ENCODE measurements around the gene UBAC2. TPM values are rescaled to one million over a fixed set of nuclear protein-coding genes. Genes with fewer than 3 reads are reported as not detected.
A peak's percentile ranks its signal among the peaks of the same experiment; 100 is the strongest.

UBAC2 gene
- total and polyA plus RNA-seq, 2 experiments from 2014 or later = 71.2 to 130 TPM

DNA sequence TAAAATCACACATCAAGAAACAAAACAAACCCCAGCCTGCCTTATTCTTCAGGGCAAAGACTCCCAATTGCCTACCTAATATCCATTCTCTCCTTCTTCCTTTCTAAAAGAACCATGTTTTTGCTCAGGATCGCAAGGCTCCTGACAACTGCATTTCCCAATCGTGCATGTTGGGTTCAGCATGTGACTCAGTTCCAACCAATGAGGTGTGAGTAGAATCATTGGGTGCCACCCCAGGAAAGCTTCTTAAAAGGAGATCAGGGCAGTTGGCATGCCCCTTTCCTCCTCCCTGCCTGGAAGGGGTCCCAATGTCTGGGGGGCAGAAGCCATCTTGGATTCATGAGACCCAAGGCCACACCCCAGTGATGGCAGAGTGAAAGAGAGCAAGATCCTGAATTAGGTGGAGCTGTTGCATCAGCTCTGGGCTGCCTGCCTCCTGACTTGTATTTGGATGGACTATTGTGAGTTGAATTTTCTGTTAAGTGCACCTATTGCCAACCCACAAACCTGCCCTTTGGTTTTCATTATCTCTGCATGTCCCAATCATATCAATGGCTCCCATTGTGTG, 26.0 kb upstream of the UBAC2 start:
- no peak overlapping the region for H3K4me3 ChIP-seq
- H3K27ac ChIP-seq = no peak overlapping the region
- TF ChIP-seq, protein P1, sequence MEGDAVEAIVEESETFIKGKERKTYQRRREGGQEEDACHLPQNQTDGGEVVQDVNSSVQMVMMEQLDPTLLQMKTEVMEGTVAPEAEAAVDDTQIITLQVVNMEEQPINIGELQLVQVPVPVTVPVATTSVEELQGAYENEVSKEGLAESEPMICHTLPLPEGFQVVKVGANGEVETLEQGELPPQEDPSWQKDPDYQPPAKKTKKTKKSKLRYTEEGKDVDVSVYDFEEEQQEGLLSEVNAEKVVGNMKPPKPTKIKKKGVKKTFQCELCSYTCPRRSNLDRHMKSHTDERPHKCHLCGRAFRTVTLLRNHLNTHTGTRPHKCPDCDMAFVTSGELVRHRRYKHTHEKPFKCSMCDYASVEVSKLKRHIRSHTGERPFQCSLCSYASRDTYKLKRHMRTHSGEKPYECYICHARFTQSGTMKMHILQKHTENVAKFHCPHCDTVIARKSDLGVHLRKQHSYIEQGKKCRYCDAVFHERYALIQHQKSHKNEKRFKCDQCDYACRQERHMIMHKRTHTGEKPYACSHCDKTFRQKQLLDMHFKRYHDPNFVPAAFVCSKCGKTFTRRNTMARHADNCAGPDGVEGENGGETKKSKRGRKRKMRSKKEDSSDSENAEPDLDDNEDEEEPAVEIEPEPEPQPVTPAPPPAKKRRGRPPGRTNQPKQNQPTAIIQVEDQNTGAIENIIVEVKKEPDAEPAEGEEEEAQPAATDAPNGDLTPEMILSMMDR (IDR thresholded peaks at IDR 0.05; ENCODE audit: low read depth, low read length) = no peak
- DNase-seq (ENCODE audit: low read depth in 1 of 2, low spot score in 1 of 2) = no peak
- no peaks in the 10 kb centered on the region for H3K27me3 ChIP-seq
- H3K9me3 ChIP-seq (ENCODE audit: low read depth) = no peaks in the 10 kb centered on the region
- H3K4me1 ChIP-seq (ENCODE audit: low read depth) = no peaks in the 10 kb centered on the region
- no peaks in the 10 kb centered on the region for H3K36me3 ChIP-seq

DNA sequence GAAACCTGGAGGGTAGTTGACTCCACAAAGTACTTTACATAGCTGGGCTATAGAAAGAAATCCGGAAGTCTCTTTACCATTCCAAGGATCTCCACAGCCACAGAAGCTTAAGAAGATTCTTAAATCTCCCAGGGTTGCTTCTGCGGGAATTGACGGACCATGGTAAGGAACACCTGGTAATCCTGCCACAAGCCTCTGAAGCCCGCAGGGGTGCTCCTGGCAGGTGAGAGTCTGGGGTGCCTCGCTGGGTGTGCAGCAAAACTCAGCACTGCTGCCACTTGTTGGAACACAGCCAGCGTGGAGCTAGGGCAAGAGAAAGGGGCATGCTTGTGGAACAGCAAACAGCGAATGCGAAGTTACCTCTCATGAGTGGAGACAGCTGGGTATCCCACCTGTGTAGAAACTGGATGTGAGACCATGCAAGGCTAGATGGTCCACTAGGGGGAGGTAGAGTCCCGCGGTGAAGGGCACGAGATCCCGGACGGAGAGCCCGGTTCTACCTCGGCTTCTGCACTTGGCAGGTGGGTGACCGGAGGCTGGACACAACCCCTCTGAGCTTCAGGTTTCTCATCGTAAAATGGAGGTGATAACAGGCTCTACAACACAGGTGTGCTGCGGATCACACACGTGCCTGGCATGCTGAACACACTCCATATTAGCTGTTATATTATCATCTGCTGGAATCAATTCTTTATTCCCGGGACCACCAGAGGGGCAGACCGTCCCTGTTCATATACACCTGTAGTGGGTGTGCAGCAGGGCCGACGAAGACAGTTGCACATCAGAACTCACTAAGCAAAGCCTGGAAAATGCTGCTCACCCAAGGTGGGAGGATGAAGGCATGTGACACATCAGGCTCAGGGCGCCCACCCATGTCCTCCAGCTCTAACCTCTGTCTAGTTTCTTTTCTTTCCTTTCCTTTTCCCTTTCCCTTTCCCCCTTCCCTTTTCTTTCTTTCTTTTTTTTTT, 24.1 kb upstream of the UBAC2 start:
- H3K4me3 ChIP-seq = no peak overlapping the region
- DNase-seq (ENCODE audit: low read depth in 1 of 2, low spot score in 1 of 2) = peak; percentile 65 to 82
- H3K4me1 ChIP-seq (ENCODE audit: low read depth) = no peaks in the 10 kb centered on the region
- H3K9me3 ChIP-seq (ENCODE audit: low read depth) = no peaks in the 10 kb centered on the region
- no peak overlapping the region for H3K27ac ChIP-seq
- no peaks in the 10 kb centered on the region for H3K36me3 ChIP-seq
- TF ChIP-seq, protein P1 (IDR thresholded peaks at IDR 0.05; ENCODE audit: low read depth, low read length) = peak; percentile 96
- H3K27me3 ChIP-seq = no peaks in the 10 kb centered on the region

DNA sequence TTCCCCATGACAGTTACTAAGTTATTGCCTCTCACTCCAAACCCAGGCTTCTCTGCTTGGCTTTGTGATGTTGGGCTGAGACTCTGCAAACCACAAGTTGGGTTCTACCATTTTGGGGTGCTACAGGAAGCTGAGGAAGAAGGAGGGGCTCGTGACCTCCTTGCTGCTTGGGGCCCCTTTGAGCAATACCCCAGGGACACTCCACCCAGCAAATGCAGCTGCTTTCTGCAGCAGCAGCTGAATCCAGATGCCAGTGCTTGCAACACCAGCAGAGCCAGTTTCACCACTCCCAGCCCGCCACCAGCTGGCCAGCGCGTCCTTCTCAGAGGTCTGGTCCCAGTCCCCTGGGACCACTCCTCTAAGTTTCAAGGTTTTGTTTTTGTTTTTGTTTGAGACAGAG, 22.0 kb upstream of the UBAC2 start:
- DNase-seq (ENCODE audit: low read depth in 1 of 2, low spot score in 1 of 2) = no peak
- no peaks in the 10 kb centered on the region for H3K36me3 ChIP-seq
- H3K27me3 ChIP-seq = no peaks in the 10 kb centered on the region
- no peaks in the 10 kb centered on the region for H3K4me1 ChIP-seq (ENCODE audit: low read depth)
- H3K9me3 ChIP-seq (ENCODE audit: low read depth) = peaks cover 3% of the 10 kb centered on the region
- no peak overlapping the region for H3K4me3 ChIP-seq
- TF ChIP-seq, protein P1 (IDR thresholded peaks at IDR 0.05; ENCODE audit: low read depth, low read length) = no peak
- H3K27ac ChIP-seq = no peak overlapping the region

DNA sequence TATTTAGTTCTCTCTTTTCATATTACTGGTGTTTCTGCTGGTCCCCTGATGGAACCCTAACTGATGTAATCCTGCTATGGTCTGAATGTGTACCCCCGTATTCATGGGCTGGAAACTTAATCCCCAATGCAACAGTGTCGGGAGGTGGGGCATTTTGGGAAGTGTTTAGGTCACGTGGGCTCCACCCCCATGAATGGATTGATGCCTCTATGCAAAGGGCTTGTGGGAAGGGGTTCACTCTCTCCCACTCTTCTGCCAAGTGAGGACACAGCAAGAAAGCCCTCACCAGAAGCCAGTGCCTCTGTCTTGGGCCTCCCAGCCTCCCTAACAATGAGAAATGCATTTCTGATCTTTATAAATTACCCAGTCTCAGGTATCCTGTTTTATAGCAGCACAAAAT, 21.2 kb upstream of the UBAC2 start:
- no peak overlapping the region for H3K27ac ChIP-seq
- no peaks in the 10 kb centered on the region for H3K4me1 ChIP-seq (ENCODE audit: low read depth)
- no peaks in the 10 kb centered on the region for H3K36me3 ChIP-seq
- TF ChIP-seq, protein P1 (IDR thresholded peaks at IDR 0.05; ENCODE audit: low read depth, low read length) = no peak
- no peaks in the 10 kb centered on the region for H3K27me3 ChIP-seq
- no peak for DNase-seq (ENCODE audit: low read depth in 1 of 2, low spot score in 1 of 2)
- peaks cover 3% of the 10 kb centered on the region for H3K9me3 ChIP-seq (ENCODE audit: low read depth)
- no peak overlapping the region for H3K4me3 ChIP-seq

DNA sequence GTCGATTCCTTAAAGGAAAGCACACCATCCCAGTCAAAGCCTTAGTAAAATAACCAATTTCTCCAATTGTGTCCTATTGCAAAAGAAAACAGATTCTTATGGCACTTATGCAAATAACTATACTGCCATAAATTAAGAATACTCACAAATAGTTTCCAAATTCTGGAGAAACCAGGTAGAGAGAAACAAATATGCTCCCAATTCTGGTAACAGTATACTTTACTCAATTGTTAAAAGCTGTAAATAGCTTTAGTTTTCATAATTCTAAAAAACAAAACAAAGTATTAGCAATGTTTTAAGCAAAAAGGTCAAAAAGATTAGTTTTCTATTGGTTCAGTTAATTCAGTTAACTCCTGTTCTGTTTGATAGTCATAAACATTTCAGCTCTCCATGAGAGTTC, 18.2 kb upstream of the UBAC2 start:
- DNase-seq (ENCODE audit: low read depth in 1 of 2, low spot score in 1 of 2) = no peak
- Histone ChIP-seq H3K4me1 (ENCODE audit: low read depth) (no peaks in the 10 kb centered on the region), H3K36me3 (no peaks in the 10 kb centered on the region), H3K9me3 (ENCODE audit: low read depth) (peaks cover 3% of the 10 kb centered on the region), H3K27me3 (no peaks in the 10 kb centered on the region), H3K27ac (no peak overlapping the region), H3K4me3 (no peak overlapping the region)
- TF ChIP-seq, protein P1 (IDR thresholded peaks at IDR 0.05; ENCODE audit: low read depth, low read length) = no peak
